ENCODE results near the gene SERPINA1.
"Not testable (repeated sequence)": the region's sequence is repeated elsewhere in the genome, so short reads cannot be mapped to it uniquely, and the experiment has no call there.

SERPINA1 gene

DNA sequence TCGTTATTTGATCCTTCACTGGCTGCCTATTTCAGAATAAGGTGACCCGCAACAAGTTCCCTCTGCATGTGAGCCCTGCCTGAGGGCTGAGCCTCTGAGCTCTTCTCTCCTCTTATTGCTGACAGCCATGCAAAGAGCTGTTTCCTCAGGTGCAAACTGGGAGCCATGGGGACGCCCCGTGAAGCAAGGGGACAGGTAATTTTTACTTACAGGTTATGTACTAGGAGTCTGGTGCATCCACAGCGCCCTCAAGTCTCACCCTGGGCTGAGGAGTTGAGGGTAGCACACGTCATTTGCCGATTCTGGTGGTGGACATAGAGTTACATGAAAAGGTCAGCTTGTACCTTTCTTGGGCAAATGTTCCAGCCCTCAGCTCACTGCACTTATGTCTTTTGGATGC, 39.1 kb downstream of the SERPINA1 start:
- Histone ChIP-seq H3K27me3 (ENCODE audit: low read depth, low read length) (no peaks in the 10 kb centered on the region), H3K4me3 (ENCODE audit: low read depth in 1 of 2, low read length in 2 of 2) (no peak overlapping the region), H3K36me3 (ENCODE audit: control insufficient read depth in 1 of 2, insufficient read depth in 2 of 2, low read length in 2 of 2) (no peaks in the 10 kb centered on the region), H3K9me3 (ENCODE audit: control insufficient read depth in 1 of 2, low read length in 2 of 2) (no peaks in the 10 kb centered on the region), H3K27ac (ENCODE audit: low read length) (no peak overlapping the region), H3K4me1 (ENCODE audit: control insufficient read depth in 1 of 2, insufficient read depth in 2 of 2, low read length in 2 of 2) (no peaks in the 10 kb centered on the region)

DNA sequence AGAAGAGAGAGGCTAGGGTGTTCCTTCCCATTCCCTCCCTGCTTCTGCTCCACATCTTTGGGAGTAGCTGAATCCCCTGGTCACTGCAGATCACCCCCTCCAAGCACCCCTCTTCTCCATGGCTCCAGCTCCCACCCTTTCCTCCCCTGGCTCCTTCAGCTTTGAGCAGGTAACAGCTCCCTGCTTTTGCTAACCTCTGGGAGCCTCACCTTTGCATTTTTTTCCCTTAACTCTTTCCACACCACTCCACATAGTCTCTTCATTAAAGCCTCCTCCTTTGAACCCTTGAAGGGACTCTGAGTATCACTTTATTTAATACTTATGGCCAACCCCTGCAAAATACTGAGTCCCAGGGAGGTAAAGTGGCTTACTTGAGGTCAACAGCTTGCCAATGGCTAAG, 39.6 kb downstream of the SERPINA1 start:
- Histone ChIP-seq H3K27ac (ENCODE audit: low read length) (no peak overlapping the region), H3K27me3 (ENCODE audit: low read depth, low read length) (no peaks in the 10 kb centered on the region), H3K9me3 (ENCODE audit: control insufficient read depth in 1 of 2, low read length in 2 of 2) (no peaks in the 10 kb centered on the region)

GRCh38 chr14:94346841-94347240, 41.6 kb downstream of the SERPINA1 start:
- peaks cover 0 to 4% of the 10 kb centered on the region in 2 donors for H3K4me1 ChIP-seq (ENCODE audit: control insufficient read depth in 1 of 2, insufficient read depth in 2 of 2, low read length in 2 of 2)
- no peaks in the 10 kb centered on the region for H3K36me3 ChIP-seq (ENCODE audit: control insufficient read depth in 1 of 2, insufficient read depth in 2 of 2, low read length in 2 of 2)
- no peaks in the 10 kb centered on the region for H3K9me3 ChIP-seq (ENCODE audit: control insufficient read depth in 1 of 2, low read length in 2 of 2)
- no peak overlapping the region for H3K4me3 ChIP-seq (ENCODE audit: low read depth in 1 of 2, low read length in 2 of 2)
- no peaks in the 10 kb centered on the region for H3K27me3 ChIP-seq (ENCODE audit: low read depth, low read length)
- no peak overlapping the region for H3K27ac ChIP-seq (ENCODE audit: low read length)

More for the DNA sequence above, 39.6 kb downstream of the SERPINA1 start:
- Histone ChIP-seq H3K36me3 (ENCODE audit: control insufficient read depth in 1 of 2, insufficient read depth in 2 of 2, low read length in 2 of 2) (no peaks in the 10 kb centered on the region), H3K4me1 (ENCODE audit: control insufficient read depth in 1 of 2, insufficient read depth in 2 of 2, low read length in 2 of 2) (no peaks in the 10 kb centered on the region), H3K4me3 (ENCODE audit: low read depth in 1 of 2, low read length in 2 of 2) (no peak overlapping the region)

GRCh38 chr14:94346065-94346786, 42.2 kb downstream of the SERPINA1 start:
- not testable (repeated sequence) for H3K4me1 ChIP-seq (ENCODE audit: control insufficient read depth in 1 of 2, insufficient read depth in 2 of 2, low read length in 2 of 2); H3K27me3 ChIP-seq (ENCODE audit: low read depth, low read length); H3K9me3 ChIP-seq (ENCODE audit: control insufficient read depth in 1 of 2, low read length in 2 of 2); H3K36me3 ChIP-seq (ENCODE audit: control insufficient read depth in 1 of 2, insufficient read depth in 2 of 2, low read length in 2 of 2); H3K27ac ChIP-seq (ENCODE audit: low read length); H3K4me3 ChIP-seq (ENCODE audit: low read depth in 1 of 2, low read length in 2 of 2)

DNA sequence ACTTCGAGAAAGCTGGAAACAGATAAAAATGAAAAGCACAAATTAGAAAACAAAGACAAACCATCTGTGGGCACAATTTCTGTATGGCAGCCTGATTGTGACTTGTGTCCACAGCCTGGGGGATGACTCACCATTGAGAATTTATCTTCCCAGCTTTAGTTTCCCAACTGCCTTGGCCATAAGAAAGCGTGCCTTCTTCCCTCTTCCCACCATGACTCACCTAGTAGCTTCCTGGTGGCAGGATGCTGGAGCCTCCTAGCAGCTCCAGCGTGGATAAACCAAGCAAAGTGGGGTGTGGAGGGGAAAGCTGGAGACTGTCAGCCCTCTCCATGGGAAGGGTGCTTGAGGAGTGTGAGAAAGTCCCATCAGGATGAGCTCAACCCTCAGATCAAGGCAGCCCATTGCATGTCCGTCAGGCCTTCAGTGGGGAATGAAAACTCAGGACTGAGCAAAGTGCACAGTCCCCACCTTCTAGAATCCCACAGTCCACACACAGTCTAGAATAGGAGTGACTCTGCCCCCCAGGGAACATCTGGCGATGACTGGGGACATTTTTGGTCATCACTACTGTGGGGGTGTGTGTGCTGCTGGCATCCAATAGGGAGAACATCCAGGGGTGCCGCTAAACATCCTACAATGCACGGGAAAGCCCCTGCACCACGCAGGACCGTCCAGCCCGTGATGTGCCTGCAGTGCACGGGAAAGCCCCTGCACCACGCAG, 42.9 kb downstream of the SERPINA1 start:
- H3K9me3 ChIP-seq (ENCODE audit: control insufficient read depth in 1 of 2, low read length in 2 of 2): no peaks in the 10 kb centered on the region

GRCh38 chr14:94344389-94344788, 44.0 kb downstream of the SERPINA1 start:
- H3K9me3 ChIP-seq (ENCODE audit: control insufficient read depth in 1 of 2, low read length in 2 of 2): no peaks in the 10 kb centered on the region
- no peak overlapping the region for H3K4me3 ChIP-seq (ENCODE audit: low read depth in 1 of 2, low read length in 2 of 2)
- no peak overlapping the region for H3K27ac ChIP-seq (ENCODE audit: low read length)
- H3K4me1 ChIP-seq (ENCODE audit: control insufficient read depth in 1 of 2, insufficient read depth in 2 of 2, low read length in 2 of 2): peaks cover 0 to 5% of the 10 kb centered on the region in 2 donors
- H3K27me3 ChIP-seq (ENCODE audit: low read depth, low read length): no peaks in the 10 kb centered on the region
- no peaks in the 10 kb centered on the region for H3K36me3 ChIP-seq (ENCODE audit: control insufficient read depth in 1 of 2, insufficient read depth in 2 of 2, low read length in 2 of 2)

More for the DNA sequence above, 42.9 kb downstream of the SERPINA1 start:
- H3K27me3 ChIP-seq (ENCODE audit: low read depth, low read length): no peaks in the 10 kb centered on the region
- H3K27ac ChIP-seq (ENCODE audit: low read length): no peak overlapping the region
- peaks cover 0 to 5% of the 10 kb centered on the region in 2 donors for H3K4me1 ChIP-seq (ENCODE audit: control insufficient read depth in 1 of 2, insufficient read depth in 2 of 2, low read length in 2 of 2)
- H3K36me3 ChIP-seq (ENCODE audit: control insufficient read depth in 1 of 2, insufficient read depth in 2 of 2, low read length in 2 of 2): no peaks in the 10 kb centered on the region
- H3K4me3 ChIP-seq (ENCODE audit: low read depth in 1 of 2, low read length in 2 of 2): no peak overlapping the region

DNA sequence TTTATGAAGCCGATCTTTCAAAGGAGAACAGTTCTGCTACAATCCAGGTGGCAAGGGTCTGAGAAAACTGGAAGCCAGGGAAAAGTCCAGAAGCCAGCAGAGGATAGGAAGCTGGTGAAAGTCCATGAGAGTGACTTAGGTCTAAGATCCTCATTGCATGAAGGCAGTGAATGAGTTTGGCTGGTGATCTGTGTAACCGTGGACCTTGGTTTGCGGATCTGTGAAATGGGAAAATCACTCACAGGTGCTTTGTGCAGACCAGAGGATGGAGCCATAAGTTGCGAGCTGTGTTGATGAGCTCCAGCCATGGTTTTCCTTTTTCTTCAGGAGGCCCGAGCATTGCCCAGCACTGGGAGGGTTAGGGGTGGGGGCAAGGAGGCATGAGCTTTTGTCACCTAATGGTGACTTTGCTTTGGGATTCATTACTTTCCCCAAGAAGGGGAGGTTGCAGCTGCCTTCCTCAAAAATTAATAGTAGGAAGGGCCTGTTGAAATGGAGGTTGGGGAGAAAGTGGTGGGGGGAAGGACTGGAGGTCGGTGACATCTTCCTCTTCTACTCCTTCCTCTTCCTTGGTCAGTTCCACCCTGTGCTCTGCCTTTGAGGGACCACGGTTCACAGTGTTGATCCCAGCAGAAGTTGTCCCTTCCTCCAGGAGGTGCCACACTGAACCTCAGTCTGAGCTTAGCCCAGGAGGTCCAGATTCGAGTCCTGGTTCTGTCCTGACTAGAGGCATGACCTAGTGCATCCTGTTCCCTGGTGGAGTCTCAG, 45.0 kb downstream of the SERPINA1 start:
- Histone ChIP-seq H3K4me1 (ENCODE audit: control insufficient read depth in 1 of 2, insufficient read depth in 2 of 2, low read length in 2 of 2) (peaks cover 0 to 5% of the 10 kb centered on the region in 2 donors), H3K27me3 (ENCODE audit: low read depth, low read length) (no peaks in the 10 kb centered on the region)

DNA sequence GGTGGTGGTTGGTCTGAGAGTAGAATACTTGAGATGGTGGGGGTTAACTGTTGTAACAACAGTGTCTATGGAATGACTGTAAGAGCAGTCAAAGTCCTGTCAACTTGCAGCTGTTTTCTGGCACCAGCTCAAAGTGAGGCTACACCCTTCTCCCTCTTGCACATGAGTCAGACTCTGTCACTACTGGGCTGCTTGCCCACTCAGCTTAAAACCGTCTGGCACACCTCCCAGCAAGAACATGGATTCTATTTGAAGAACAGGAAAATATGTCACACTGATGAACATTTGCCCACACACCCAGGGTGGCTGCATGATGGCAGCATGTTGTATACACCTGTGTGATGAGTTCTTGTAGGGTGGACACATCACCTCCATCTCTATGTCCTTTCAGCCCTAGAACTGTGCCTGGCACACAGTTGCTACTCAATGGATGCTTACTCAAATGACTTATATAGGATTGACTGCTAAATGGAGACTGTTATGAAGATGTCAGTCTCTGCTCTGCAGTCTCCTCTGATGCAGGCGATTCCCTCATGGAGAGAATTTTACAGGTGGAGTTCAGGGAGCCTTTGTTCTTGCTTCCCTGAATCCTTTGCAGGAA, 46.0 kb downstream of the SERPINA1 start:
- H3K36me3 ChIP-seq (ENCODE audit: control insufficient read depth in 1 of 2, insufficient read depth in 2 of 2, low read length in 2 of 2): no peaks in the 10 kb centered on the region
- peaks cover 0 to 5% of the 10 kb centered on the region in 2 donors for H3K4me1 ChIP-seq (ENCODE audit: control insufficient read depth in 1 of 2, insufficient read depth in 2 of 2, low read length in 2 of 2)
- H3K27me3 ChIP-seq (ENCODE audit: low read depth, low read length): no peaks in the 10 kb centered on the region
- H3K9me3 ChIP-seq (ENCODE audit: control insufficient read depth in 1 of 2, low read length in 2 of 2): no peaks in the 10 kb centered on the region
- no peak overlapping the region for H3K27ac ChIP-seq (ENCODE audit: low read length)
- peak overlapping the region in 1 of 2 donors; percentile 12 for H3K4me3 ChIP-seq (ENCODE audit: low read depth in 1 of 2, low read length in 2 of 2)

More for the DNA sequence above, 45.0 kb downstream of the SERPINA1 start:
- H3K9me3 ChIP-seq (ENCODE audit: control insufficient read depth in 1 of 2, low read length in 2 of 2): no peaks in the 10 kb centered on the region
- H3K36me3 ChIP-seq (ENCODE audit: control insufficient read depth in 1 of 2, insufficient read depth in 2 of 2, low read length in 2 of 2): no peaks in the 10 kb centered on the region
- H3K4me3 ChIP-seq (ENCODE audit: low read depth in 1 of 2, low read length in 2 of 2): no peak overlapping the region
- no peak overlapping the region for H3K27ac ChIP-seq (ENCODE audit: low read length)

GRCh38 chr14:94341656-94342333, 46.6 kb downstream of the SERPINA1 start:
- Histone ChIP-seq H3K27ac (ENCODE audit: low read length) (no peak overlapping the region), H3K4me3 (ENCODE audit: low read depth in 1 of 2, low read length in 2 of 2) (peak overlapping the region in 1 of 2 donors; percentile 12), H3K9me3 (ENCODE audit: control insufficient read depth in 1 of 2, low read length in 2 of 2) (no peaks in the 10 kb centered on the region), H3K36me3 (ENCODE audit: control insufficient read depth in 1 of 2, insufficient read depth in 2 of 2, low read length in 2 of 2) (no peaks in the 10 kb centered on the region), H3K4me1 (ENCODE audit: control insufficient read depth in 1 of 2, insufficient read depth in 2 of 2, low read length in 2 of 2) (peaks cover 0 to 5% of the 10 kb centered on the region in 2 donors), H3K27me3 (ENCODE audit: low read depth, low read length) (no peaks in the 10 kb centered on the region)

GRCh38 chr14:94340533-94340932, 47.9 kb downstream of the SERPINA1 start:
- Histone ChIP-seq H3K27ac (ENCODE audit: low read length) (no peak overlapping the region), H3K27me3 (ENCODE audit: low read depth, low read length) (no peaks in the 10 kb centered on the region), H3K36me3 (ENCODE audit: control insufficient read depth in 1 of 2, insufficient read depth in 2 of 2, low read length in 2 of 2) (no peaks in the 10 kb centered on the region)

More at GRCh38 chr14:94340533-94340932, 47.9 kb downstream of the SERPINA1 start:
- peaks cover 0 to 5% of the 10 kb centered on the region in 2 donors for H3K4me1 ChIP-seq (ENCODE audit: control insufficient read depth in 1 of 2, insufficient read depth in 2 of 2, low read length in 2 of 2)
- H3K9me3 ChIP-seq (ENCODE audit: control insufficient read depth in 1 of 2, low read length in 2 of 2): no peaks in the 10 kb centered on the region
- H3K4me3 ChIP-seq (ENCODE audit: low read depth in 1 of 2, low read length in 2 of 2): no peak overlapping the region

All from muscle layer of duodenum (tissue), 2 donors.